Stomach (tissue), 9 donors: ENCODE data around the gene BCL2L1. TPM values are rescaled to one million over a fixed set of nuclear protein-coding genes. Genes with fewer than 3 reads are reported as not detected.

Source experiments
- DNase-seq, 2 donors: peaks; one replicate each; pipeline versions ENCODE4 v3.0.0 to v3.0.0-alpha.2; 2013 to 2019
- H3K27ac ChIP-seq, 5 donors: fragments of 200-600 bp in 4 of 5; sonication (generic) in 4 of 5; one replicate each; pipeline ENCODE4 v1.5.1; 2013 to 2019; ENCODE audit warnings: mild to moderate bottlenecking in 1 of 5, moderate library complexity in 1 of 5
- H3K27me3 ChIP-seq, 3 donors: fragments of 200-600 bp; sonication (generic); one replicate each; pipeline ENCODE4 v1.5.1; 2017 to 2019; ENCODE audit warnings: mixed run types in 1 of 3
- H3K36me3 ChIP-seq, 4 donors: fragments of 200-600 bp; sonication (generic); 1 replicate in 3 of 4; 2 replicates in 1 of 4; pipeline ENCODE4 v1.5.1; 2016 to 2019
- H3K4me1 ChIP-seq, 4 donors: fragments of 200-600 bp; sonication (generic); one replicate each; pipeline ENCODE4 v1.5.1; 2016 to 2019
- H3K4me3 ChIP-seq, 4 donors: fragments of 200-600 bp; sonication (generic) in 3 of 4; one replicate each; pipeline ENCODE4 v1.5.1; 2016 to 2019; ENCODE audit warnings: mild to moderate bottlenecking in 1 of 4
- H3K9me3 ChIP-seq, 4 donors: fragments of 200-600 bp; sonication (generic); one replicate each; pipeline ENCODE4 v1.5.1; 2016 to 2019
- EP300 ChIP-seq: sonication (generic); formaldehyde crosslinking; IDR thresholded peaks from one replicate; pipeline ENCODE4 v1.6.1; 2017; ENCODE audit warnings: antibody characterized with exemption
- POLR2A ChIP-seq, 4 donors: fragments of 450-650 bp; IDR thresholded peaks; one replicate each; pipeline ENCODE4 v1.6.1; 2016; ENCODE audit warnings: antibody characterized with exemption in 4 of 4, control low read depth in 2 of 4, mild to moderate bottlenecking in 1 of 4, moderate library complexity in 1 of 4
- POLR2AphosphoS5 ChIP-seq, 3 donors: sonication (generic); formaldehyde crosslinking; IDR thresholded peaks; one replicate each; pipeline ENCODE4 v1.6.1; 2016; ENCODE audit warnings: antibody characterized with exemption in 3 of 3
- WGBS, 5 donors: extraction: QIAGEN DNeasy Blood & Tissue Kit in 3 of 5; methylation state at CpG; one replicate each; pipeline versions ENCODE4 v1.1.5 to v1.1.7; 2013 to 2018; 5-methylcytosine and 5-hydroxymethylcytosine counted together
- intact Hi-C: fragments of 100-400 bp; cut with DNase I; formaldehyde crosslinking; loops from one replicate; pipeline ENCODE4 v1.15.1; 2023; ENCODE audit warnings: low total_unique reads
- polyA plus RNA-seq, 3 donors: library from polyadenylated mRNA; stranded (reverse); fragments of 200-250 nt; gene quantifications; one replicate each; pipeline ENCODE4 v1.2.3, GENCODE V29; 2013
- total RNA-seq, 5 donors: library from RNA; depleted of rRNA; stranded (reverse); fragments of >200 nt; gene quantifications; one replicate each; pipeline versions ENCODE4 v1.1.0 to v1.2.3, GENCODE V29; 2014 to 2016
- TF ChIP-seq, protein P1 (sequence below), 7 experiments: fragments of 450-650 bp in 4 of 7; fragments of 200-600 bp in 3 of 7; sonication (generic) in 3 of 7; IDR thresholded peaks; one replicate each; pipeline ENCODE4 v1.5.1; 2016 to 2019; ENCODE audit warnings: antibody characterized with exemption in 7 of 7, control low read depth in 2 of 7, mild to moderate bottlenecking in 1 of 7
- donor health status: healthy with polysubstance abuse.
- donor health status: Bipolar disorder and iron deficiency.
- donor health status: healthy.

BCL2L1 gene
- total and polyA plus RNA-seq, 8 donors: 47.1 to 210 (median 70.8) TPM

DNA sequence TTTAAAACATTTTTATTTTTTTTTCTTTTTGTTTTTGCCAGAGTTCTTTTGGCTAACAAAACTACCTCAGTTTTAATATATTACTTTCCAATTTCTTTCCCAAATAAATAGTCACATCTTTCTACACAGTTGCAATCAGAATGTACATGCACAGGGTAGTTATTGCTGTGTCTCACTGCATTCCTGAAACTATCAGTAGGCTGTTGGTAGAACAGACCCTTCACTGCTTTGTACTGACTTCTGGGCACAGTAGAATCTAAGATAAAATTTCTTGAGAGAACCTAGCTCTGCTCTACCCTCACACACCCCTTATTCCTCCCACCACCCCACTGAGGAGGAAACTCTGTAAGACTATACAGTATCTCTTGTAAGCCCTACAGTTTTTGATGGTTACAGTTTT lies 36.3 kb upstream of the BCL2L1 start:
- H3K27ac ChIP-seq: no peak overlapping the region
- no peak for TF ChIP-seq POLR2A (IDR thresholded peaks at IDR 0.05)
- TF ChIP-seq POLR2AphosphoS5 (IDR thresholded peaks at IDR 0.05): no peak
- no peak for TF ChIP-seq EP300
- TF ChIP-seq, protein P1, sequence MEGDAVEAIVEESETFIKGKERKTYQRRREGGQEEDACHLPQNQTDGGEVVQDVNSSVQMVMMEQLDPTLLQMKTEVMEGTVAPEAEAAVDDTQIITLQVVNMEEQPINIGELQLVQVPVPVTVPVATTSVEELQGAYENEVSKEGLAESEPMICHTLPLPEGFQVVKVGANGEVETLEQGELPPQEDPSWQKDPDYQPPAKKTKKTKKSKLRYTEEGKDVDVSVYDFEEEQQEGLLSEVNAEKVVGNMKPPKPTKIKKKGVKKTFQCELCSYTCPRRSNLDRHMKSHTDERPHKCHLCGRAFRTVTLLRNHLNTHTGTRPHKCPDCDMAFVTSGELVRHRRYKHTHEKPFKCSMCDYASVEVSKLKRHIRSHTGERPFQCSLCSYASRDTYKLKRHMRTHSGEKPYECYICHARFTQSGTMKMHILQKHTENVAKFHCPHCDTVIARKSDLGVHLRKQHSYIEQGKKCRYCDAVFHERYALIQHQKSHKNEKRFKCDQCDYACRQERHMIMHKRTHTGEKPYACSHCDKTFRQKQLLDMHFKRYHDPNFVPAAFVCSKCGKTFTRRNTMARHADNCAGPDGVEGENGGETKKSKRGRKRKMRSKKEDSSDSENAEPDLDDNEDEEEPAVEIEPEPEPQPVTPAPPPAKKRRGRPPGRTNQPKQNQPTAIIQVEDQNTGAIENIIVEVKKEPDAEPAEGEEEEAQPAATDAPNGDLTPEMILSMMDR (IDR thresholded peaks at IDR 0.05): no peak
- H3K4me1 ChIP-seq: no peaks in the 10 kb centered on the region
- H3K27me3 ChIP-seq: no peaks in the 10 kb centered on the region
- H3K4me3 ChIP-seq: no peak overlapping the region
- DNase-seq: no peak
- no peaks in the 10 kb centered on the region for H3K9me3 ChIP-seq
- intact Hi-C loops: no loop called here
- H3K36me3 ChIP-seq: no peaks in the 10 kb centered on the region

- intact Hi-C loops: no loop called here
Observed at GRCh38 chr20:31758521-31758920, 35.9 kb upstream of the BCL2L1 start.

GRCh38 chr20:31757254-31757653 lies 34.6 kb upstream of the BCL2L1 start:
- Histone ChIP-seq H3K4me3 (no peak overlapping the region), H3K27me3 (no peaks in the 10 kb centered on the region), H3K4me1 (no peaks in the 10 kb centered on the region), H3K27ac (no peak overlapping the region), H3K36me3 (no peaks in the 10 kb centered on the region), H3K9me3 (no peaks in the 10 kb centered on the region)
- 93 to 97% (median 96%) methylated on average over 3 of the region's 3 CpGs for WGBS, 5 donors
- intact Hi-C loops: no loop called here
- TF ChIP-seq POLR2A (IDR thresholded peaks at IDR 0.05): no peak
- no peak for TF ChIP-seq POLR2AphosphoS5 (IDR thresholded peaks at IDR 0.05)
- TF ChIP-seq, protein P1 (IDR thresholded peaks at IDR 0.05): no peak
- TF ChIP-seq EP300: no peak
- DNase-seq: no peak

More at GRCh38 chr20:31758521-31758920, 35.9 kb upstream of the BCL2L1 start:
- Histone ChIP-seq H3K4me3 (no peak overlapping the region), H3K9me3 (no peaks in the 10 kb centered on the region), H3K4me1 (no peaks in the 10 kb centered on the region), H3K27ac (no peak overlapping the region), H3K27me3 (no peaks in the 10 kb centered on the region), H3K36me3 (no peaks in the 10 kb centered on the region)
- TF ChIP-seq POLR2AphosphoS5 (IDR thresholded peaks at IDR 0.05): no peak
- TF ChIP-seq, protein P1 (IDR thresholded peaks at IDR 0.05): no peak
- no peak for TF ChIP-seq EP300
- no peak for TF ChIP-seq POLR2A (IDR thresholded peaks at IDR 0.05)
- 74 to 88% (median 81%) methylated on average over 4 of the region's 4 CpGs for WGBS, 5 donors
- no peak for DNase-seq

GRCh38 chr20:31751126-31751525 lies 28.5 kb upstream of the BCL2L1 start:
- 55 to 86% (median 74%) methylated on average over 1 of the region's 1 CpG for WGBS, 5 donors
- TF ChIP-seq EP300: no peak
- TF ChIP-seq, protein P1 (IDR thresholded peaks at IDR 0.05): no peak
- no peak for TF ChIP-seq POLR2A (IDR thresholded peaks at IDR 0.05)
- no peak for TF ChIP-seq POLR2AphosphoS5 (IDR thresholded peaks at IDR 0.05)
- Histone ChIP-seq H3K27ac (no peak overlapping the region), H3K27me3 (no peaks in the 10 kb centered on the region), H3K4me1 (no peaks in the 10 kb centered on the region), H3K4me3 (no peak overlapping the region), H3K36me3 (no peaks in the 10 kb centered on the region), H3K9me3 (no peaks in the 10 kb centered on the region)
- intact Hi-C loops: no loop called here
- peak in 1 of 2 donors; percentile 71 for DNase-seq
